Measurements from ENCODE around the gene CMTM8.

CMTM8 gene

DNA sequence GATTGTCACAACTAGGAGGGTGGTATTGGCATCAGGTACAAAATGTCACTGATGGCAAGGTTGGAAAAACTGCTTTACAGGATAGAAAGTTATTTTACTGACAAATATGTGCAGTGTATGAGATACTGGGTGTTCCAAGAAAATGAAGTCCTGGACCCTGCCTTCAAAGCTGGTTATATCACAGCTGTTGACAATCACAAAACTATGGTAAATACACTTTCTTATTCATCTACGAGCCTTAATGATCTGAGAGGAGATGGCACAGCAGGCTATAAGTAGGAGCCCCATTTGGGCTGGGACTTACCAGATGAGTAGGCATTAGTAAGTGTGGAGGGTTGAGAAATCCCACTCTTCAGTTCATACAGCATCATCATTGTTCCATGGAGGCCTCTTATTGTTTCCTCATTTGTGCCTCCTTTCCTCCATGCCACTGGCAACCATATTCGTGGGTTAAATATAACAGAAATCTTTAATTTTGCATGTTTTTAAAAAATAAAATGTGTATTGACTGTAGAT, 66.9 kb downstream of the CMTM8 start:
- TF ChIP-seq, protein P1, sequence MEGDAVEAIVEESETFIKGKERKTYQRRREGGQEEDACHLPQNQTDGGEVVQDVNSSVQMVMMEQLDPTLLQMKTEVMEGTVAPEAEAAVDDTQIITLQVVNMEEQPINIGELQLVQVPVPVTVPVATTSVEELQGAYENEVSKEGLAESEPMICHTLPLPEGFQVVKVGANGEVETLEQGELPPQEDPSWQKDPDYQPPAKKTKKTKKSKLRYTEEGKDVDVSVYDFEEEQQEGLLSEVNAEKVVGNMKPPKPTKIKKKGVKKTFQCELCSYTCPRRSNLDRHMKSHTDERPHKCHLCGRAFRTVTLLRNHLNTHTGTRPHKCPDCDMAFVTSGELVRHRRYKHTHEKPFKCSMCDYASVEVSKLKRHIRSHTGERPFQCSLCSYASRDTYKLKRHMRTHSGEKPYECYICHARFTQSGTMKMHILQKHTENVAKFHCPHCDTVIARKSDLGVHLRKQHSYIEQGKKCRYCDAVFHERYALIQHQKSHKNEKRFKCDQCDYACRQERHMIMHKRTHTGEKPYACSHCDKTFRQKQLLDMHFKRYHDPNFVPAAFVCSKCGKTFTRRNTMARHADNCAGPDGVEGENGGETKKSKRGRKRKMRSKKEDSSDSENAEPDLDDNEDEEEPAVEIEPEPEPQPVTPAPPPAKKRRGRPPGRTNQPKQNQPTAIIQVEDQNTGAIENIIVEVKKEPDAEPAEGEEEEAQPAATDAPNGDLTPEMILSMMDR (IDR thresholded peaks at IDR 0.05; ENCODE audit: borderline replicate concordance, insufficient read depth, low read depth, low read length): no peak
- H3K4me3 ChIP-seq (ENCODE audit: low read depth, low read length): no peak overlapping the region

DNA sequence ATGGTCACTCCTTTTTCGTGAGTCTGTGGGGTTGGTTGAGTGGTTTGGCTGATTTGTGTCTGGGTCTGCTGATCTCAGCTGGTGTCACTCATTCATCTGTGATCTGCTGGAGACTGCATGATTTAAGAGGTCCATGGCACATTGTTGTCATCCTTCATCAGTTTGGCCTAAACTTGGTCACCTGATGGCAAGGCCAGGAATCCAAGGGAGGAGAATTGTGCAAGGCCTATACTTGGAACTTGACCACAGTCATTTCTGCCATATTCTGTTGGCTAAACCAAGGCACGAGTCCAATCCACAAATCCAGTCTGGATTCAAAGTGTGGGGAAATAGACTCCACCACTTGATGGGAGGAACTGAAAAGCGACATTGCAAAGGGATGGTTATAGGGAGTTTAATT, 67.6 kb downstream of the CMTM8 start:
- H3K4me3 ChIP-seq (ENCODE audit: low read depth, low read length): no peak overlapping the region
- TF ChIP-seq, protein P1 (IDR thresholded peaks at IDR 0.05; ENCODE audit: borderline replicate concordance, insufficient read depth, low read depth, low read length): no peak

DNA sequence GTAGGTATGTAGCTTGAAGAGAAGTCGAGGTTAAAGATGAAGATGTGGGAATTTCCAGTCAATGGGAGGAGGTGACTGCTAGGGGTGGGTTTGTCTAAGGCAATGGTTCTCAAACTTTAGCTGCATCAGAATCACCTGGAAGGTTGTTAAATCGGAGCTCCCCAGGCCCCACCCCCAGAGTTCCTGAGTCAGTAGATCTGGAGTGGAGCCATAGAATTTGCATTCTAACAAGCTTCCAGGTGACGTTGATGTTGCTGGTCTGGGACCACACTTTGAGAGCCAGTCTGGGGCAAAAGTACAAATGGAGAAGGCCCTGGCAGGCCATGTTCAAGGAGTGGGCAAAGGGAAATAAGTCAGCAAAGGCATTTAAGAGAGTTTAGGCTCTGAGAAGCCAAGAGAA, 69.1 kb downstream of the CMTM8 start:
- H3K4me3 ChIP-seq (ENCODE audit: low read depth, low read length): no peak overlapping the region
- TF ChIP-seq, protein P1 (IDR thresholded peaks at IDR 0.05; ENCODE audit: borderline replicate concordance, insufficient read depth, low read depth, low read length): no peak

DNA sequence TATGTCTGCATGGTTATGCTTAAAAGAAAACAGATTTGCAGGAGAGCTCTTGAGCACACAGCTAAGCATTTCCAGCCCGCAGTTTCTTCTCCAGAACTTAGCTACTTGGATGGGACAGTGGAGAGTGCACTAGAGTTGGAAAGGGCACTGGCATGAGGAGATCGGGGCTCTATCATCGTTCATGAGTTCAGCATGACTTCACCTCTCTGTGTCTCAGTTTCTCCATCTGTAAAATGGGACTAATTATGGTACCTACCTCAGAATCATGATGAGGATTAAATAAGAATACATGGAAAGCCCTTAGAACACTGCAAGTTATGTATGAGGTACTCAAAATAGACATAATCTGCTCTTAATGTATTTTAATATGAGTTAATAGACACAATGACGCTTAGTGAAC, 69.9 kb downstream of the CMTM8 start:
- TF ChIP-seq, protein P1 (IDR thresholded peaks at IDR 0.05; ENCODE audit: borderline replicate concordance, insufficient read depth, low read depth, low read length): no peak
- H3K4me3 ChIP-seq (ENCODE audit: low read depth, low read length): no peak overlapping the region

DNA sequence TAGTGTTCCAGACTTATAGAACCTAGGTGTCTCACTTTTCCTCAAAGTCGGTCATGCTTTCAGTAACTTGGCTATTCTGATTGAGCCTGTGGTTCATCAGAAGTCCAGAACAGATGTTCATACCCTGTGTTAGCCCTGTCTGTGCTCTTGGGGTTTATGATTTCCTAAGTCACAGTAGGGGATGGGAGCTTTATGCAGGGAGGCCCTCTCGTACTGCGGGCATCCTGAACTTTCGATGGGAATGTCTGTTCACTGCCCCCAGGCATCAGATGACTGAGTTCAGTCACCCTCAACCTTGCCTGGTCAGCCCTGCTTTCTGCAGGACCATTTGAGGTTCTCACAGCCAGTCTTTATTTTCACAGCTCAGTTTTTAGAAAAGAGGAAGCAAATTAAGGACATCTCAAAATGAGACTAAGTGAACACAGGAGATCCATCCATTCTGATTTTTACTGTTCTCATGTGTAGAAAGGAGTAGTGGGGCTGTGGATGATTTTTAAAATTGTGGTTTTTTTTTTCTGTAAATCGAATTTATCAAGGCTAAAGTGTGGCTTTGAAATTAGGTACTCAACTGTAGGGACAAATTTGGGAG, 71.3 kb downstream of the CMTM8 start:
- no peak overlapping the region for H3K4me3 ChIP-seq (ENCODE audit: low read depth, low read length)
- TF ChIP-seq, protein P1 (IDR thresholded peaks at IDR 0.05; ENCODE audit: borderline replicate concordance, insufficient read depth, low read depth, low read length): no peak

DNA sequence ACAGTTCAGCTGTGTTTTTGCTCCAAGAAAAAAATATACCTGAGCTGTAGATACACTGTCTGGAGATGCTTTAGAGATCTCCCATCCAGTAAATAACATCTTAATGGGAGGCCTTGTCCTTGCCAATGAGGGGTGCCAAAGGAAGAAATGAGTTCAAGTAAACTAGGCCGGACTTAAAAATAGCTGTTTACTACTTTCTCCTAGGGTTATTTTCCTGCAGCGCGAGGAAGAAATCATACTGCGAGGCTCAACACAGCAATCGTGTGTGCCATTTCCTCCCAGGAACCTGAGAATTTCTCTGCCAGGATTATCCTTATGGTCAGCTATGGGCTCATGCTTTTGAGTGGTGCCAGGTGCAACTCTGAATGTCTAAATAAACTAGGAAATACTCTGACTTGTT, 71.9 kb downstream of the CMTM8 start:
- no peak overlapping the region for H3K4me3 ChIP-seq (ENCODE audit: low read depth, low read length)
- TF ChIP-seq, protein P1 (IDR thresholded peaks at IDR 0.05; ENCODE audit: borderline replicate concordance, insufficient read depth, low read depth, low read length): no peak

Data from GM12875 (cell line).